SK-N-SH (cell line): ENCODE measurements around the gene RAB3D. TPM values are rescaled to one million over a fixed set of nuclear protein-coding genes. Genes with fewer than 3 reads are reported as not detected.

ENCODE experiments used
- CTCF ChIA-PET: fragments of 300-600, 350-600 bp; formaldehyde crosslinking; extraction: SDS; loops from one replicate; lab custom pipeline; 2021; lab: Yijun Ruan, JAX
- POLR2A ChIA-PET: fragments of 350-600 bp; sonication (Branson Sonifier 250); formaldehyde crosslinking; extraction: SDS; loops from one replicate; lab custom pipeline; 2020; ENCODE audit warnings: antibody characterized with exemption, inconsistent platforms; lab: Yijun Ruan, JAX
- DNase-seq: peaks from one replicate; pipeline ENCODE4 v3.0.0; 2012
- H2AFZ ChIP-seq: fragments of 200-600 bp; sonication (generic); 2 replicates; pipeline ENCODE4 v1.8.1; 2016; ENCODE audit warnings: antibody characterized with exemption, mild to moderate bottlenecking, low read depth
- H3F3A ChIP-seq: fragments of 200-600 bp; sonication (generic); replicated peaks from 2 replicates; pipeline ENCODE3; 2016; ENCODE audit warnings: antibody characterized with exemption, mild to moderate bottlenecking; ENCODE audit not compliant: insufficient read depth
- H3K27ac ChIP-seq, 2 experiments: fragments of 200-500 bp in 1 of 2; fragments of 200-600 bp in 1 of 2; sonication (Bioruptor generic) in 1 of 2; sonication (generic), shearing (Covaris generic) in 1 of 2; 2 replicates each; pipeline versions ENCODE4 v1.5.1 to v1.6.1; 2014 to 2016; ENCODE audit warnings: low read depth in 2 of 2, inconsistent platforms in 1 of 2, low read length in 1 of 2, mild to moderate bottlenecking in 1 of 2, mixed read lengths in 1 of 2
- H3K27me3 ChIP-seq: fragments of 200-600 bp; sonication (generic), shearing (Covaris generic); 2 replicates; pipeline ENCODE4 v1.6.1; 2016; ENCODE audit warnings: mixed run types; ENCODE audit not compliant: insufficient read depth
- H3K36me3 ChIP-seq, 2 experiments: fragments of 200-500 bp in 1 of 2; fragments of 200-600 bp in 1 of 2; sonication (Bioruptor generic) in 1 of 2; sonication (generic) in 1 of 2; replicated peaks in 1 of 2; 2 replicates each; pipeline versions ENCODE3 to v1.5.1; 2014 to 2016; ENCODE audit warnings: low read length in 1 of 2, mild to moderate bottlenecking in 1 of 2; ENCODE audit not compliant: insufficient read depth in 2 of 2, control insufficient read depth in 1 of 2
- H3K4me1 ChIP-seq, 2 experiments: fragments of 200-500 bp in 1 of 2; fragments of 200-600 bp in 1 of 2; sonication (Bioruptor generic) in 1 of 2; sonication (generic), shearing (Covaris generic) in 1 of 2; 2 replicates each; pipeline versions ENCODE4 v1.5.1 to v1.6.1; 2014 to 2016; ENCODE audit warnings: low read depth in 1 of 2, low read length in 1 of 2, mixed run types in 1 of 2; ENCODE audit not compliant: insufficient read depth in 2 of 2, control insufficient read depth in 1 of 2
- H3K4me2 ChIP-seq: fragments of 200-600 bp; sonication (generic), shearing (Covaris generic); 2 replicates; pipeline ENCODE4 v1.6.1; 2017; ENCODE audit warnings: mixed run types
- H3K4me3 ChIP-seq, 2 experiments: fragments of 200-500 bp in 1 of 2; fragments of 200-600 bp in 1 of 2; sonication (Bioruptor generic) in 1 of 2; sonication (generic), shearing (Covaris generic) in 1 of 2; 2 replicates each; pipeline versions ENCODE4 v1.5.1 to v1.8.1; 2014 to 2016; ENCODE audit warnings: low read depth in 2 of 2, inconsistent platforms in 1 of 2, low read length in 1 of 2, mild to moderate bottlenecking in 1 of 2, mixed read lengths in 1 of 2, moderate library complexity in 1 of 2
- H3K79me2 ChIP-seq: fragments of 200-600 bp; sonication (generic); 2 replicates; pipeline ENCODE4 v1.8.1; 2017; ENCODE audit warnings: mild to moderate bottlenecking; ENCODE audit not compliant: insufficient read depth
- H3K9ac ChIP-seq: fragments of 200-600 bp; sonication (generic); 2 replicates; pipeline ENCODE4 v1.6.1; 2017; ENCODE audit warnings: mixed run types
- H3K9me2 ChIP-seq: fragments of 200-600 bp; sonication (generic); 2 replicates; pipeline ENCODE4 v1.6.1; 2017; ENCODE audit warnings: mixed run types
- H3K9me3 ChIP-seq: fragments of 200-600 bp; sonication (generic); 2 replicates; pipeline ENCODE4 v1.6.1; 2017; ENCODE audit warnings: mixed run types, mild to moderate bottlenecking, moderate library complexity
- H4K20me1 ChIP-seq: fragments of 200-600 bp; sonication (generic); 2 replicates; pipeline ENCODE4 v1.6.1; 2017; ENCODE audit warnings: mild to moderate bottlenecking, mixed run types; ENCODE audit not compliant: insufficient read depth
- CHD2 ChIP-seq: fragments of 150-350 bp; IDR thresholded peaks from 2 replicates; pipeline ENCODE4 v1.6.1; 2018; ENCODE audit warnings: low read length; ENCODE audit not compliant: partially characterized antibody
- CTCF ChIP-seq: fragments of 200-600 bp; sonication (generic); IDR thresholded peaks from 2 replicates; pipeline ENCODE4 v1.6.1; 2017; ENCODE audit warnings: antibody characterized with exemption, mild to moderate bottlenecking, moderate library complexity
- ELF1 ChIP-seq: IDR thresholded peaks from 2 replicates; pipeline ENCODE4 v1.4.0; 2012
- EZH2phosphoT487 ChIP-seq: fragments of 200-600 bp; sonication (generic); IDR thresholded peaks from 2 replicates; pipeline ENCODE4 v1.6.1; 2017; ENCODE audit warnings: low read depth, mixed run types, mild to moderate bottlenecking, antibody characterized with exemption, moderate library complexity, borderline replicate concordance
- FOSL2 ChIP-seq: IDR thresholded peaks from 2 replicates; pipeline ENCODE4 v1.4.0; 2012; ENCODE audit warnings: low read depth, mild to moderate bottlenecking, moderate library complexity, borderline replicate concordance
- GATA2 ChIP-seq: sonication (generic); formaldehyde crosslinking; IDR thresholded peaks from 2 replicates; pipeline ENCODE4 v1.5.0; 2020; ENCODE audit warnings: mild to moderate bottlenecking, missing genetic modification reagents
- MAX ChIP-seq: IDR thresholded peaks from 2 replicates; pipeline ENCODE4 v1.4.0; 2012; ENCODE audit warnings: low read depth
- MEF2A ChIP-seq: IDR thresholded peaks from 2 replicates; pipeline ENCODE4 v1.4.0; 2012; ENCODE audit warnings: low read depth, borderline replicate concordance
- NFIC ChIP-seq: IDR thresholded peaks from 2 replicates; pipeline ENCODE4 v1.4.0; 2012; ENCODE audit warnings: borderline replicate concordance
- PBX3 ChIP-seq: IDR thresholded peaks from 2 replicates; pipeline ENCODE4; 2012
- RAD21 ChIP-seq: IDR thresholded peaks from 2 replicates; pipeline ENCODE4 v1.6.1; 2012; ENCODE audit warnings: mild to moderate bottlenecking, low read length
- RCOR1 ChIP-seq: fragments of 150-350 bp; IDR thresholded peaks from 2 replicates; pipeline ENCODE4 v1.6.1; 2017; ENCODE audit warnings: antibody characterized with exemption, low read length
- RFX5 ChIP-seq: IDR thresholded peaks from 2 replicates; pipeline ENCODE4 v1.6.1; 2012; ENCODE audit warnings: mild to moderate bottlenecking, improper control_type of control experiment, low read length
- RXRA ChIP-seq: IDR thresholded peaks from 2 replicates; pipeline ENCODE4 v1.4.0; 2012; ENCODE audit warnings: low read depth, mild to moderate bottlenecking, borderline replicate concordance
- SIN3A ChIP-seq: IDR thresholded peaks from 2 replicates; pipeline ENCODE4 v1.6.1; 2012; ENCODE audit warnings: low read depth, mild to moderate bottlenecking, low read length, moderate library complexity, borderline replicate concordance
- SMC3 ChIP-seq: IDR thresholded peaks from 2 replicates; pipeline ENCODE4 v1.6.1; 2012; ENCODE audit warnings: low read depth, low read length, improper control_type of control experiment
- USF1 ChIP-seq: IDR thresholded peaks from 2 replicates; pipeline ENCODE4 v1.4.0; 2012; ENCODE audit warnings: low read depth, borderline replicate concordance
- ZBTB33 ChIP-seq: IDR thresholded peaks from 2 replicates; pipeline ENCODE4 v1.4.0; 2012; ENCODE audit warnings: low read depth, borderline replicate concordance
- WGBS: methylation state at CpG from one replicate; pipeline ENCODE4 v1.1.6; 2017; ENCODE audit warnings: low lambda C conversion rate; 5-methylcytosine and 5-hydroxymethylcytosine counted together
- polyA plus RNA-seq, 3 experiments: library from polyadenylated mRNA; depleted of rRNA; stranded (reverse); fragments of >200 nt; gene quantifications; 2 replicates each; pipeline ENCODE4 v1.2.3, GENCODE V29; 2012

RAB3D gene
- polyA plus RNA-seq, 1 of the 3 experiments (the other 2 are of a cell fraction) = 27.0 TPM

- H2AFZ ChIP-seq = peak overlapping the region; percentile 4; the same call in 1 of the 2 replicates
- ChIA-PET CTCF (interaction anchor here (0.7 to 6.4 kb wide), 27 partner anchors 9 to 145 kb away, joined by 3 to 85 read pairs (median 5); partner anchors contain the start of genes ECSIT, ELAVL3, ODAD3 and PRKCSH), POLR2A (interaction anchor here (0.8 to 4.3 kb wide), 10 partner anchors 8 to 99 kb away, joined by 3 to 30 read pairs (median 7); partner anchors contain the start of genes ELAVL3, ODAD3, PRKCSH and RGL3)
- peaks cover 4 to 14% of the 10 kb centered on the region in 2 experiments; a peak in 3 of 4 replicates for H3K4me1 ChIP-seq
- H3K27ac ChIP-seq = peak overlapping the region in 1 of 2 experiments; percentile 84; a peak in 2 of 4 replicates
- no peak overlapping the region for H3K9ac ChIP-seq
- WGBS = 0% methylated on average over 3 of the region's 65 CpGs
- H3K9me2 ChIP-seq = no peaks in the 10 kb centered on the region
- DNase-seq = peak; percentile 74
- no peaks in the 10 kb centered on the region for H3K9me3 ChIP-seq
- peaks cover 22% of the 10 kb centered on the region for H3F3A ChIP-seq
- H3K4me2 ChIP-seq = peak overlapping the region; percentile 76
- no peaks in the 10 kb centered on the region for H3K27me3 ChIP-seq
- peak overlapping the region; percentile 51 to 54 for H3K4me3 ChIP-seq
- no peak for TF ChIP-seq FOSL2
- TF ChIP-seq USF1 = no peak
- no peak for TF ChIP-seq GATA2 (CRISPR knock-in tag)
- TF ChIP-seq EZH2phosphoT487 = no peak
- no peak for TF ChIP-seq ELF1
- TF ChIP-seq MEF2A = no peak
- no peak for TF ChIP-seq NFIC
- TF ChIP-seq RCOR1 = 0 out of 2 replicates have a peak, but pooled peaks have one; percentile 34
- TF ChIP-seq MAX = no peak
- 0 out of 2 replicates have a peak, but pooled peaks have one; percentile 6 for TF ChIP-seq SMC3
- TF ChIP-seq SIN3A = no peak
- no peak for TF ChIP-seq RXRA
- TF ChIP-seq RAD21 = peak; percentile 37
- no peak for TF ChIP-seq RFX5
- TF ChIP-seq CTCF = peak; percentile 72
- TF ChIP-seq ZBTB33 = no peak
- no peak for TF ChIP-seq PBX3
- TF ChIP-seq CHD2 = peak; percentile 10
- peaks cover 12% of the 10 kb centered on the region; the same call in 1 of the 2 replicates for H3K79me2 ChIP-seq
- no peaks in the 10 kb centered on the region for H3K36me3 ChIP-seq
- H4K20me1 ChIP-seq = no peaks in the 10 kb centered on the region
These were observed 43.6 kb upstream of the RAB3D start for GRCh38 chr19:11382898-11383705.
